OCI-LY1 (cell line): ENCODE results near the gene TMCO1.
"Not testable (repeated sequence)": the region's sequence is repeated elsewhere in the genome, so short reads cannot be mapped to it uniquely, and the experiment has no call there.

ENCODE experiments used
- H2AFZ ChIP-seq: fragments of 200-600 bp; sonication (generic), shearing (Covaris generic); 2 replicates; pipeline ENCODE4 v1.6.0; 2014; ENCODE audit warnings: antibody characterized with exemption, mild to moderate bottlenecking, low read length
- H3F3A ChIP-seq: fragments of 200-600 bp; sonication (generic), shearing (Covaris generic); 2 replicates; pipeline ENCODE4 v1.6.0; 2014; ENCODE audit warnings: mild to moderate bottlenecking, antibody characterized with exemption, low read length, moderate library complexity; ENCODE audit not compliant: insufficient read depth
- H3K27ac ChIP-seq: fragments of 200-600 bp; sonication (generic); 2 replicates; pipeline ENCODE4 v1.5.1; 2014; ENCODE audit warnings: low read length, mixed run types, mild to moderate bottlenecking, low read depth; ENCODE audit not compliant: poor library complexity, severe bottlenecking
- H3K27me3 ChIP-seq: fragments of 200-600 bp; sonication (generic); 2 replicates; pipeline ENCODE4 v1.6.0; 2014; ENCODE audit warnings: antibody characterized with exemption, mild to moderate bottlenecking, low read length, moderate library complexity; ENCODE audit not compliant: insufficient read depth
- H3K36me3 ChIP-seq: fragments of 200-600 bp; sonication (generic); 2 replicates; pipeline ENCODE4 v1.6.1; 2014; ENCODE audit warnings: mild to moderate bottlenecking, antibody characterized with exemption, low read length, moderate library complexity, mixed read lengths; ENCODE audit not compliant: insufficient read depth
- H3K4me1 ChIP-seq: fragments of 200-600 bp; sonication (generic); 2 replicates; pipeline ENCODE4 v1.5.1; 2014; ENCODE audit warnings: mild to moderate bottlenecking, low read length, moderate library complexity; ENCODE audit not compliant: insufficient read depth, severe bottlenecking
- H3K4me2 ChIP-seq: fragments of 200-600 bp; sonication (generic), shearing (Covaris generic); 2 replicates; pipeline ENCODE4 v1.6.1; 2014; ENCODE audit warnings: low read length
- H3K4me3 ChIP-seq: fragments of 200-600 bp; sonication (generic); 2 replicates; pipeline ENCODE4 v1.5.1; 2014; ENCODE audit warnings: low read length, low read depth, mild to moderate bottlenecking, mixed read lengths; ENCODE audit not compliant: poor library complexity, severe bottlenecking
- H3K79me2 ChIP-seq: fragments of 200-600 bp; shearing (Covaris generic); 2 replicates; pipeline ENCODE4 v1.6.1; 2016; ENCODE audit warnings: mixed run types, low read length, mixed read lengths; ENCODE audit not compliant: insufficient read depth
- H3K9ac ChIP-seq: fragments of 200-600 bp; sonication (generic), shearing (Covaris generic); 2 replicates; pipeline ENCODE4 v1.6.1; 2014; ENCODE audit warnings: mild to moderate bottlenecking, low read length, mixed read lengths
- H3K9me2 ChIP-seq: fragments of 200-600 bp; sonication (generic), shearing (Covaris generic); 2 replicates; pipeline ENCODE4 v1.6.1; 2014; ENCODE audit warnings: low read depth, mild to moderate bottlenecking, low read length, mixed read lengths
- H3K9me3 ChIP-seq: fragments of 200-600 bp; shearing (Covaris generic); 2 replicates; pipeline ENCODE4 v1.6.1; 2014; ENCODE audit warnings: low read length, mixed read lengths
- H4K20me1 ChIP-seq: fragments of 200-600 bp; sonication (generic), shearing (Covaris generic); 2 replicates; pipeline ENCODE4 v1.6.0; 2016; ENCODE audit warnings: mild to moderate bottlenecking, low read length; ENCODE audit not compliant: insufficient read depth
- CTCF ChIP-seq: fragments of 200-600 bp; sonication (generic), shearing (Covaris generic); IDR thresholded peaks from 2 replicates; pipeline ENCODE4 v1.5.1; 2017; ENCODE audit warnings: mild to moderate bottlenecking, antibody characterized with exemption, low read length, moderate library complexity, mixed read lengths
- EZH2 ChIP-seq: fragments of 200-600 bp; sonication (generic), shearing (Covaris generic); IDR thresholded peaks from 2 replicates; pipeline ENCODE4 v1.8.0; 2017; ENCODE audit warnings: borderline replicate concordance, mixed run types, mild to moderate bottlenecking, antibody characterized with exemption, low read length, moderate library complexity, mixed read lengths

The TMCO1 gene

GRCh38 chr1:165815725-165816124 is 47.1 kb upstream of the TMCO1 start:
- Histone ChIP-seq H3K4me1 (no peaks in the 10 kb centered on the region), H3K36me3 (no peaks in the 10 kb centered on the region), H3K27ac (no peak overlapping the region), H2AFZ (no peak overlapping the region), H3K9ac (no peak overlapping the region), H3K4me3 (no peak overlapping the region), H3K9me3 (no peaks in the 10 kb centered on the region), H3K79me2 (no peaks in the 10 kb centered on the region), H3K9me2 (no peaks in the 10 kb centered on the region), H3F3A (no peaks in the 10 kb centered on the region), H3K27me3 (no peaks in the 10 kb centered on the region), H3K4me2 (no peak overlapping the region), H4K20me1 (no peaks in the 10 kb centered on the region)
- TF ChIP-seq CTCF, result no peak
- TF ChIP-seq EZH2, result no peak

- no peaks in the 10 kb centered on the region for H3K4me1 ChIP-seq
- TF ChIP-seq EZH2 (no peak), CTCF (no peak)
- H2AFZ ChIP-seq, result no peak overlapping the region
- H3K9ac ChIP-seq, result no peak overlapping the region
- H4K20me1 ChIP-seq, result no peaks in the 10 kb centered on the region
- no peak overlapping the region for H3K4me2 ChIP-seq
- H3K27me3 ChIP-seq, result no peaks in the 10 kb centered on the region
- H3K79me2 ChIP-seq, result no peaks in the 10 kb centered on the region
- H3F3A ChIP-seq, result no peaks in the 10 kb centered on the region
- no peaks in the 10 kb centered on the region for H3K36me3 ChIP-seq
- H3K9me2 ChIP-seq, result no peaks in the 10 kb centered on the region
- H3K4me3 ChIP-seq, result no peak overlapping the region
- H3K27ac ChIP-seq, result no peak overlapping the region
- H3K9me3 ChIP-seq, result no peaks in the 10 kb centered on the region
Observed at GRCh38 chr1:165807613-165808012, 38.9 kb upstream of the TMCO1 start.

GRCh38 chr1:165804513-165804912 is 35.8 kb upstream of the TMCO1 start:
- H3K4me2 ChIP-seq, H3K9ac ChIP-seq, H3K27ac ChIP-seq, H3K4me3 ChIP-seq, H3K9me2 ChIP-seq, H3K79me2 ChIP-seq, H3F3A ChIP-seq, H3K27me3 ChIP-seq, H3K4me1 ChIP-seq, H3K9me3 ChIP-seq, H4K20me1 ChIP-seq, H2AFZ ChIP-seq, H3K36me3 ChIP-seq: not testable (repeated sequence)

- H3F3A ChIP-seq, result no peaks in the 10 kb centered on the region
- H3K27me3 ChIP-seq, result no peaks in the 10 kb centered on the region; the same call in 1 of the 2 replicates
- H3K9me2 ChIP-seq, result no peaks in the 10 kb centered on the region
- H3K4me1 ChIP-seq, result no peaks in the 10 kb centered on the region
- no peak overlapping the region for H3K4me2 ChIP-seq
- peaks cover 4% of the 10 kb centered on the region; the same call in 1 of the 2 replicates for H3K36me3 ChIP-seq
- TF ChIP-seq CTCF (no peak), EZH2 (no peak)
- H3K79me2 ChIP-seq, result no peaks in the 10 kb centered on the region
- H3K9ac ChIP-seq, result no peak overlapping the region
- no peaks in the 10 kb centered on the region for H4K20me1 ChIP-seq
- no peak overlapping the region for H2AFZ ChIP-seq
- no peak overlapping the region for H3K4me3 ChIP-seq
- peaks cover 10% of the 10 kb centered on the region for H3K9me3 ChIP-seq
- no peak overlapping the region for H3K27ac ChIP-seq
Observed at GRCh38 chr1:165799387-165799786, 30.7 kb upstream of the TMCO1 start.
